Endometrial microvascular endothelial cells (primary cell): ENCODE results near the gene SLC36A2. TPM values are rescaled to one million over a fixed set of nuclear protein-coding genes. Genes with fewer than 3 reads are reported as not detected.
"Not testable (repeated sequence)": the region's sequence is repeated elsewhere in the genome, so short reads cannot be mapped to it uniquely, and the experiment has no call there.

Experiments used
- in situ Hi-C: cut with HindIII; loops from 2 replicates; pipeline ENCODE4 v1.10.0; 2017; ENCODE audit warnings: low sequenced_read_pairs, low pct_unique_long_range_greater_than_20kb; ENCODE audit errors: inconsistent ontology term
- total RNA-seq: library from RNA; depleted of rRNA; stranded (reverse); fragments of >200 nt; gene quantifications from one replicate; pipeline ENCODE4 v1.2.3, GENCODE V29; 2015; ENCODE audit errors: inconsistent ontology term

SLC36A2 gene
- total RNA-seq, 1 donor from 2014 or later = not detected

DNA sequence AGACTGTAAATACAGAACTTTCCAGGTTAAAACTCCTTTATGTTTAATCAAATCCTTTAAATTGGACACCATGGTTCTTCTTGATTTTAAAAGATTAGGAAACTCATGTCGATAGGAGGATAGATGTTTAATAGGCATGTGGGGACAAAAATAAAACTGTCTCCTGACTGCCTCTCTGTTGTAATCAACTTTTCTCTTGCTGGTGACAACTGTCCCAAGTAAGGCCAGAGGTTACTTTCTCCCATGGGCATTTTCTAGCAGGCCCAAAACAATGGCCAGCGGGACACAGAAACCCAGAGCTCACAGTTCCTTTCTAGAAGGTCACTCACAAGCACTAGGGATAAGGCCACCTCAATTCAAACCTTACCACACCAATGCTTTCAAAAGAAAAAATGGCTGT lies 14.5 kb downstream of the SLC36A2 start:
- in situ Hi-C loops = no loop called here

- in situ Hi-C loops = no loop called here
Observed at GRCh38 chr5:151328734-151329133, 18.6 kb downstream of the SLC36A2 start.

- in situ Hi-C loops = no loop called here
Observed at GRCh38 chr5:151327585-151327984, 19.8 kb downstream of the SLC36A2 start.

- in situ Hi-C loops = no loop called here
Observed at GRCh38 chr5:151326266-151326665, 21.1 kb downstream of the SLC36A2 start.

DNA sequence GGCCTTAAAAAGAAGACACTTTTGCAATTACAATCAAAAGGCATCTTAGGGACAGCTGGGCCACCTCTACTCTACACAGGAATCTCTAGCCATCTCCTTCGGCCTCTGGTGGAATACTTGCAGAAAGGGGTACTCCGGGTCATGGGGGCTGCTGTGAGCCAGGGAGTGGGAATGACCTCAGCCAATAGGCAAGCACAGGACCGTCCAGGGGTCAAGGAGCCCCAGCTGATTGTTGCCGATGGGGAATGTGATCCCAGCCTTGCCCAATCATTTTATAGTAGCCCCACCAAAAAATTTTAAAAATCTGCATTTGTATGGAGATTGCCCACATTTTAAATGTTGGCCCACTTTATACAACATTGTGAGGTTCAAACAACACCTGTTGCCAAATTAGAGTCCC lies 26.9 kb downstream of the SLC36A2 start:
- in situ Hi-C loops = no loop called here

DNA sequence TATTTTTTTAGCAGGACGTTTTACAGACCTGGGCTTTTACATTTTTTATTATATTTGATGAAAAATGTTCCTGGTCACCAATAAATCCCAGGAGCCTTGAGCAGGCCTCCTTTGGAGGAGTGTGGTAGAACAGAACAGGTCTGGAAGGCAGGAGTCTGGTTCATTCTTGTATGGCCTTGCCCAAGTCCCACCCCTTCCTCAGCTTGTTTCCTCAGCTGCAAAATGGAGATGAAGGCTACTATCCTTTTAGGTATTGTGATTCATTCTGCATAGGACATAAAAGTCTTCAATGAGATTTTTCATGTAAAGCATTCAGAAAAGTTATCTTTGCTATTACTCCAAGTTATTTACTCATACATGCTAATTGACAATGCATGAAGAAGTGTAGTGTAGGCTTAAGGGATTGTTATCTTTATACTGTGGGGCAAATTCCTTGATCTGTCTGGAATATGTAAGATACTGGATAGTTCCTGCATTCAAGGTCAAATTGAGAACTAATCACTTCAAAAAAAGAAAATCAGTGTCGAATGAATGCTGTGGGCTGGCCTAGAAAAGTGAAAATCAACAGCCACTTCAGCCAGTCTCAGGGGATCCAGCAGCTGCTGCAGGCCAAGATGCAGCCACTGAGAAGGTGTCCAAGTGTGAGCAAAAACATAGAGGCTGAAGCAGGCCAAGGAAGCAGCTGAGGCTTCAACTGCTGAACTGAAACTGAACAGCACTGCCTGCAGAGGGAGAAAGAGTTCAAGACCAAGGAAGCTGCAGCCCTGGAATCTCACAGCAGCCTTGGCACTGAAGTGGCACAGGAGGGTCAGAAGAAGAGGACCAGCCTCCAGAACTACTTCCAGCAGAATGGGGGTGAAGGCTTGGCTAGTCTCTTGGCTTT lies 28.3 kb downstream of the SLC36A2 start:
- in situ Hi-C loops = no loop called here

- in situ Hi-C loops = no loop called here
Observed at GRCh38 chr5:151317871-151318270, 29.5 kb downstream of the SLC36A2 start.

DNA sequence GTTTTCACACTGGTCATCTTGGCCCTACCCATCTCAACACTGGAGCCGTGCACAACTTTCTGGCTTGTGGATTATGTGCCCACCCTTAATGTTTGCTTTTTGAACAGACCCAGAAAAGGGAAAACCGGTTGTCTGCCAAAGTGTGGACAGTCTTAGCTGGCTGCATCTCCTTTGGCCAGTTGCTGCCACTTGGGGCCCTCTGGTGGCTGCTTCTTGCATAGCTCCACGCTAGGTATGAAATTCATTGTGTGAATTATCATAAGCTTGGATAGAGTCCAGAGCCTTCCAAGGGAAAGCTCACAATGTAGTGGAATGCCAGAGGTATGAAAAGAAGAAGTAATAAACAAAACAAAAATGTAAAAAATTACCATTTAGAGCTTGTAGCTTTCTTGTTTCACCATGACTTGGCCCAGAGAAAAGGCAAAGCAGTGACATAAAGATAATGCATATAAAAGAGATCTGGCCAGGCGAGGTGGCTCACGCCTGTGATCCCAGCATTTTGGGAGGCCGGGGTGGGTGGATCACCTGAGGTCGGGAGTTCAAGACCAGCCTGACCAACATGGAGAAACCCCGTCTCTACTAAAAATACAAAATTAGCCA lies 31.3 kb downstream of the SLC36A2 start:
- in situ Hi-C loops = no loop called here

GRCh38 chr5:151313357-151313756 lies 34.0 kb downstream of the SLC36A2 start:
- in situ Hi-C loops = no loop called here

DNA sequence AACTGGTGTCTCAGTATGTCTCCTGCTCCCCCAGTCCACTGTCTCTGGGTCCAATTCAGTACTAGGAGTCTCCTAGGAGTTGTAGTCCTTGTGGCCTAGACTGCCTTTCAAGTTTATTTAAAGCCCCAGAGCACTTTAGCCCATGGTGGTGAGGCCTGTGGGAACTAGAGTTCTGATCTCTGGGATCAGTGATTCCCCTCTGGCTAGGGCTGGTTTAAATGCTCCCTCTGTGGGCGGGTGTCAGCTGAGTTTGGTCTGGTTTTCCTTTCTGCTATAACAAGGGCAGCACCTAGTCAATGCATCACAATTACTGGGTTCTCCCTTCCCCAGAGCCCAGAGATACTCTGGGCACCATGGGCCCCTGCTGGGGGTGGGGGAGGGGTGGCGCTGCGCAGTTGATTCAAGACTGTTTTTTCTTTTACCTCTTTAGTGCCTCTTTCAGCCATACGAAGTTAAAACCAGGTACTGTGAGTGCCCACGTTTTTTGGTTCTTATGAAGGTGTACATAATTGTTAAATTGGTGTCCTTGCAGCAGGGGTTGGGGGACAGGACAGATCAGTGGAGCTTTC lies 34.5 kb downstream of the SLC36A2 start:
- in situ Hi-C loops = no loop called here

- in situ Hi-C loops = no loop called here
Observed at GRCh38 chr5:151310932-151311331, 36.4 kb downstream of the SLC36A2 start.

DNA sequence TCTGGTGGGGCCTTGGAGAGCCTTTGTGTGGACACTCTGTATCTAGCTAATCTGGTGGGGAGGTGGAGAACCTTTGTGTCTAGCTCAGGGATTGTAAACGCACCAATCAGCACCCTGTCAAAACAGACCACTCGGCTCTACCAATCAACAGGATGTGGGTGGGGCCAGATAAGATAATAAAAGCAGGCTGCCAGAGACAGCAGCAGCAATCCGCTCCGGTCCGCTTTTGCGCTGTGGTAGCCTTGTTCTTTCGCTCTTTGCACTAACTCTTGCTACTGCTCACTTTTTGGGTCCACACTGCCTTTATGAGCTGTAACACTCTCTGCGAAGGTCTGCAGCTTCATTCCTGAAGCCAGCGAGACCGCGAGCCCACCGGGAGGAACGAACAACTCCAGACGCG lies 37.5 kb downstream of the SLC36A2 start:
- in situ Hi-C loops = not testable (repeated sequence)

DNA sequence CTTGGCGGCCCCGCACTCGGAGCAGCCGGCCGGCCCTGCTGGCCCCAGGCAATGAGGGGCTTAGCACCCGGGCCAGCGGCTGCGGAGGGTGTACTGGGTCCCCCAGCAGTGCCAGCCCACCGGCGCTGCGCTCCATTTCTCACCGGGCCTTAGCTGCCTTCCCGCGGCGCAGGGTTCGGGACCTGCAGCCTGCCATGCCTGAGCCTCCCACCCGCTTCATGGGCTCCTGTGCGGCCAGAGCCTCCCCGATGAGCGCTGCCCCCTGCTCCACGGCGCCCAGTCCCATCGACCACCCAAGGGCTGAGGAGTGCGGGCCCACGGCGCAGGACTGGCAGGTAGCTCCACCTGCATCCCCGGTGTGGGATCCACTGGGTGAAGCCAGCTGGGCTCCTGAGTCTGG lies 38.1 kb downstream of the SLC36A2 start:
- in situ Hi-C loops = not testable (repeated sequence)

GRCh38 chr5:151303666-151304065 lies 43.7 kb downstream of the SLC36A2 start, which contains the start of gene SLC36A3:
SLC36A3 (minus strand) TSS chr5:151303766; CDS start chr5:151303354, 412 bp downstream.
- in situ Hi-C loops = no loop called here

DNA sequence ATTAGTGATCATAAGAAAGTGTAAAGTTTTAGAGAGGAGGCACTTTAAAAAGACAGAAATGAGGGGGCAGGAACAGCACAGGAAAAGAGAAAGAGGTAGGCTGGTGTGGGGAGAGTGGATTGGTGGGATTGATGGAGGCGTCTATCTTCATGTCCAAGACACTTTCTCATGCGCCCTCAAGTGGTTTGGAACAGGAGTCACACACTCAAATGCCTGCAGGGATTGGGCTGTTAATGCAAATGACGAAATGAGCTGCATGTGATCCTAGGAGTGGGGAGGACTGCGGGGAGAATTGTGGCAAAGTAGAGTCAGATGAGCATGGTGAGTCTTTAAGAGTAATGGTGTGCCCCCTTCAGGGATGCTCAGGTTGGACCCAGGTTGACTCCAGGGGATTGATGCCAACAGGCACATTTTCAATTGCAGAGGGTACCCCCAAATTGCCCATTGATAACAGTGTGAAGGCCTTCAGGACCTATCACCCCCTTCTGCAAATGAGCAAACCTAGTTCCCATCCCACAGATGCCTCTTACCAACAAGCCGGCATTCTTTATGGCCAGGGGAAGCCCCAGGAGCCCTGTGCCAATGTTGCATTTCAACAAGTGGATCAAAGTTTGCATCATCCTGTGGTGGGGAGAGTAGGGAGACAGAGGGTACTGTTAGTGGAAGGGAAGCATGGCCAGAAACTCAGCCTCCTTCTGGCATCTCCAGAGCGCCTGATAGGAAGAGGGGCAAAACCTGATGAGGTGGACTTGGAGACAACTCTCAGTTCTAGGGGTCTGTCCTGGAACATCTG lies 49.1 kb downstream of the SLC36A2 start:
- in situ Hi-C loops = no loop called here

DNA sequence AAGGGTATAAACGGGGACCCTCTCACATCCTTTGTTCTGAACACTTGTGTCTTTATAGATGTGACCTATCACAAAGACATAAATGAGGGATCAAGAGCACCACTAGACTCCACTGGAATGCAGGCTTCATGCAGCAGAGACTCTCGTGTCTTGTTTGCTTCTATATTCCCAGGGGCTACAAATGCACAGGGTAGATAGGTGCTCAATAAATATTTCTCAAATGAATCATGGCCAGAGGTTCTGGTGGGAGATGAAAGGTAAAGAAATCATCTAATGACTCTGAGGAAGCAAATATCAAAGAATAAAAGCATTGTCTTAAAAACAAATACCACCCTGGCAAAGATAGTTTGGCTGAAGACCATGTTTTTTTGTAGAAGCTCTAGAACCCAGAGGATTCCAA lies 50.4 kb downstream of the SLC36A2 start:
- in situ Hi-C loops = no loop called here

GRCh38 chr5:151296478-151296830 lies 50.9 kb downstream of the SLC36A2 start:
- in situ Hi-C loops = no loop called here

GRCh38 chr5:151295791-151296477 lies 51.4 kb downstream of the SLC36A2 start:
- in situ Hi-C loops = no loop called here

GRCh38 chr5:151295138-151295537 lies 52.2 kb downstream of the SLC36A2 start:
- in situ Hi-C loops = no loop called here
